IMR-90 (cell line): ENCODE data around the gene CALD1. TPM values are rescaled to one million over a fixed set of nuclear protein-coding genes. Genes with fewer than 3 reads are reported as not detected.

ENCODE experiments used
- ATAC-seq: fragments of 200-7000 bp; cut with Tn5 transposase; 2 replicates; pipeline ENCODE4 v1.9.1; 2020; ENCODE audit warnings: low read depth, mild to moderate bottlenecking, moderate library complexity
- BruUV-seq: library from RNA; stranded (reverse); fragments of 400-500 nt; replicated peaks from 2 replicates; lab custom pipeline; 2021; lab: Mats Ljungman, UMichigan
- CTCF ChIA-PET: fragments of 300-600 bp; formaldehyde crosslinking; extraction: SDS; loops from one replicate; lab custom pipeline; 2021; ENCODE audit warnings: antibody characterized with exemption; lab: Yijun Ruan, JAX
- POLR2A ChIA-PET: fragments of 300-600 bp; sonication (Branson Sonifier 250); formaldehyde crosslinking; loops from one replicate; lab custom pipeline; 2022; ENCODE audit warnings: antibody characterized with exemption; ENCODE audit not compliant: unreplicated experiment; lab: Charles Lee
- DNase-seq: peaks from one replicate; pipeline ENCODE4 v3.0.0; 2013
- H2AFZ ChIP-seq: replicated peaks from 2 replicates; pipeline ENCODE3; 2013; ENCODE audit warnings: low read length, mild to moderate bottlenecking; ENCODE audit not compliant: poor library complexity
- H2AK5ac ChIP-seq: 2 replicates; pipeline ENCODE4 v1.6.1; 2013; ENCODE audit warnings: low read depth, low read length, inconsistent platforms
- H2AK9ac ChIP-seq: replicated peaks from 2 replicates; pipeline ENCODE3; 2013; ENCODE audit warnings: mild to moderate bottlenecking, low read depth, low read length, moderate library complexity; ENCODE audit not compliant: poor library complexity
- H2BK120ac ChIP-seq: 2 replicates; pipeline ENCODE4 v1.6.1; 2013; ENCODE audit warnings: low read depth, low read length, inconsistent platforms
- H2BK15ac ChIP-seq: 3 replicates; pipeline ENCODE4 v1.6.1; 2013; ENCODE audit warnings: low read depth, low read length, inconsistent platforms
- H2BK20ac ChIP-seq: 2 replicates; pipeline ENCODE4 v1.6.1; 2013; ENCODE audit warnings: low read depth, mild to moderate bottlenecking, inconsistent platforms, low read length, moderate library complexity
- H2BK5ac ChIP-seq: 2 replicates; pipeline ENCODE4 v1.6.1; 2013; ENCODE audit warnings: mild to moderate bottlenecking, low read depth, low read length, inconsistent platforms; ENCODE audit not compliant: poor library complexity, severe bottlenecking
- H3K14ac ChIP-seq: replicated peaks from 2 replicates; pipeline ENCODE4 v1.6.1; 2013; ENCODE audit warnings: low read depth, low read length, inconsistent platforms
- H3K18ac ChIP-seq: 2 replicates; pipeline ENCODE4 v1.6.1; 2013; ENCODE audit warnings: low read depth, low read length, control low read depth
- H3K23ac ChIP-seq: 2 replicates; pipeline ENCODE4 v1.6.1; 2013; ENCODE audit warnings: low read depth, low read length, inconsistent platforms
- H3K27ac ChIP-seq: 2 replicates; pipeline ENCODE4 v1.5.1; 2013; ENCODE audit warnings: mild to moderate bottlenecking, control low read depth, low read length; ENCODE audit not compliant: insufficient read depth
- H3K27me3 ChIP-seq: 2 replicates; pipeline ENCODE4 v1.6.1; 2013; ENCODE audit warnings: low read length; ENCODE audit not compliant: control insufficient read depth, insufficient read depth
- H3K36me3 ChIP-seq: 2 replicates; pipeline ENCODE4 v1.6.1; 2013; ENCODE audit warnings: low read length, mixed read lengths; ENCODE audit not compliant: control insufficient read depth, insufficient read depth
- H3K4ac ChIP-seq: 2 replicates; pipeline ENCODE4 v1.6.1; 2013; ENCODE audit warnings: low read depth, low read length, inconsistent platforms
- H3K4me1 ChIP-seq: 2 replicates; pipeline ENCODE4 v1.6.1; 2013; ENCODE audit warnings: low read length, mixed read lengths; ENCODE audit not compliant: control insufficient read depth, insufficient read depth
- H3K4me2 ChIP-seq: 2 replicates; pipeline ENCODE4 v1.6.1; 2013; ENCODE audit warnings: low read depth, mild to moderate bottlenecking, control low read depth, low read length, moderate library complexity
- H3K4me3 ChIP-seq: 2 replicates; pipeline ENCODE4 v1.5.1; 2013; ENCODE audit warnings: low read depth, mild to moderate bottlenecking, control low read depth, low read length, moderate library complexity; ENCODE audit not compliant: insufficient read depth
- H3K56ac ChIP-seq: 2 replicates; pipeline ENCODE4 v1.6.1; 2013; ENCODE audit warnings: low read length, inconsistent platforms; ENCODE audit not compliant: insufficient read depth; ENCODE audit errors: extremely low read depth
- H3K79me1 ChIP-seq, 2 experiments: 2 replicates each; pipeline ENCODE4 v1.6.1; 2013; ENCODE audit warnings: low read length in 2 of 2, inconsistent platforms in 1 of 2, low read depth in 1 of 2
- H3K9ac ChIP-seq: 2 replicates; pipeline ENCODE4 v1.6.1; 2013; ENCODE audit warnings: low read depth, low read length, control low read depth
- H3K9me1 ChIP-seq: 2 replicates; pipeline ENCODE4 v1.6.1; 2013; ENCODE audit warnings: low read length, inconsistent platforms; ENCODE audit not compliant: insufficient read depth
- H3K9me3 ChIP-seq: 2 replicates; pipeline ENCODE4 v1.6.1; 2013; ENCODE audit warnings: low read length; ENCODE audit not compliant: control insufficient read depth, insufficient read depth
- H4K20me1 ChIP-seq: 2 replicates; pipeline ENCODE4 v1.6.1; 2013; ENCODE audit warnings: low read length, inconsistent platforms; ENCODE audit not compliant: insufficient read depth
- H4K5ac ChIP-seq: 2 replicates; pipeline ENCODE4 v1.6.1; 2013; ENCODE audit warnings: mild to moderate bottlenecking, low read depth, low read length, control low read depth
- H4K8ac ChIP-seq, 2 experiments: 2 replicates each; pipeline ENCODE4 v1.6.1; 2013; ENCODE audit warnings: low read depth in 2 of 2, low read length in 2 of 2, control low read depth in 1 of 2, inconsistent platforms in 1 of 2
- H4K91ac ChIP-seq: 2 replicates; pipeline ENCODE4 v1.6.1; 2013; ENCODE audit warnings: low read depth, low read length, inconsistent platforms; ENCODE audit not compliant: insufficient read depth
- BHLHE40 ChIP-seq: fragments of 150-350 bp; IDR thresholded peaks from 2 replicates; pipeline ENCODE4 v1.6.1; 2016; ENCODE audit warnings: mild to moderate bottlenecking, low read depth, low read length
- CEBPB ChIP-seq: IDR thresholded peaks from 2 replicates; pipeline ENCODE4 v1.6.1; 2012; ENCODE audit warnings: low read depth, low read length, improper control_type of control experiment
- WGBS, 2 experiments: methylation state at CpG; one replicate each; pipeline versions ENCODE4 v1.1.5 to v1.1.7; 2013; ENCODE audit warnings: missing lambda C conversion rate in 2 of 2; ENCODE audit not compliant: insufficient read length in 1 of 2; ENCODE audit errors: extremely low coverage in 2 of 2; 5-methylcytosine and 5-hydroxymethylcytosine counted together
- dilution Hi-C: fragments of 300-500 bp; cut with HindIII; formaldehyde crosslinking; loops from one replicate; pipeline ENCODE4 v1.14.3; 2018; ENCODE audit warnings: low sequenced_read_pairs; ENCODE audit not compliant: unreplicated experiment
- in situ Hi-C: fragments of 300-500 bp; cut with MboI; formaldehyde crosslinking; loops from 3 replicates; pipeline ENCODE4 v1.14.3; 2019; ENCODE audit warnings: low sequenced_read_pairs, inconsistent platforms, mixed read lengths
- intact Hi-C: fragments of 100-400 bp; cut with micrococcal nuclease; formaldehyde crosslinking; loops from 2 replicates; pipeline ENCODE4 v1.10.0; 2022
- polyA plus RNA-seq, 3 experiments: library from polyadenylated mRNA; depleted of rRNA; stranded (reverse); fragments of >200 nt; gene quantifications; 2 replicates each; pipeline ENCODE4 v1.2.3, GENCODE V29; 2012; ENCODE audit warnings: low replicate concordance in 1 of 3
- total RNA-seq: library from RNA; depleted of rRNA; stranded (reverse); fragments of >200 nt; gene quantifications from 2 replicates; pipeline ENCODE4 v1.2.3, GENCODE V29; 2012

CALD1 gene
- total and polyA plus RNA-seq, 2 of the 4 experiments (the other 2 are of a cell fraction): 375 to 487 TPM

- Histone ChIP-seq H2BK5ac (no peak overlapping the region), H4K91ac (no peak overlapping the region), H2BK15ac (no peak overlapping the region), H3K9me1 (no peaks in the 10 kb centered on the region; the same call in 1 of the 2 replicates), H2AK9ac (no peak overlapping the region), H3K27me3 (no peaks in the 10 kb centered on the region; the same call in 1 of the 2 replicates), H3K18ac (no peak overlapping the region), H3K9ac (no peak overlapping the region), H4K8ac (no peak overlapping the region), H2BK120ac (no peak overlapping the region), H3K27ac (no peak overlapping the region), H3K9me3 (no peaks in the 10 kb centered on the region), H3K79me1 (no peaks in the 10 kb centered on the region), H3K4me3 (no peak overlapping the region), H3K36me3 (no peaks in the 10 kb centered on the region), H4K5ac (no peak overlapping the region), H3K4me1 (no peaks in the 10 kb centered on the region), H3K56ac (no peak overlapping the region), H4K20me1 (no peaks in the 10 kb centered on the region), H3K23ac (no peak overlapping the region), H3K14ac (no peak overlapping the region), H2AK5ac (no peak overlapping the region), H2AFZ (no peak overlapping the region), H3K4ac (no peak overlapping the region), H2BK20ac (no peak overlapping the region), H3K4me2 (no peak overlapping the region)
- dilution Hi-C loops (no loop called here), intact Hi-C loops (loop anchor here (10.0 kb wide), 1 partner anchor 53 kb away; no protein-coding TSS in a partner anchor), in situ Hi-C loops (no loop called here)
- TF ChIP-seq CEBPB (peak; percentile 23; the same call in 1 of the 2 replicates), BHLHE40 (no peak)
- ATAC-seq: no peak
- POLR2A ChIA-PET: interaction anchor here (0.6 kb wide), 2 partner anchors 9 to 14 kb away, joined by 3 read pairs; no protein-coding TSS in a partner anchor
- no CpG with 5 or more reads among the region's 1 CpG for WGBS, 2 experiments
- no TSS peak for BruUV-seq
- CTCF ChIA-PET: interaction anchor here (0.8 kb wide), 1 partner anchor 12 kb away, joined by 3 read pairs; no protein-coding TSS in a partner anchor
- DNase-seq: no peak
Observed at GRCh38 chr7:135001390-135002165, 222.1 kb downstream of the CALD1 start.
